BLaER1 treated with 17β-estradiol and CSF1 and Interleukin-3, amounts not matched to agents 10 nM and 100 nM (cell line): Measurements from ENCODE around the gene HMGCS1.

ENCODE experiments used
- H3K27ac ChIP-seq, 11 experiments: shearing (Covaris generic); formaldehyde crosslinking; 2 replicates each; pipeline ENCODE4 v1.8.1; 2022
- H3K27me3 ChIP-seq, 11 experiments: shearing (Covaris generic); formaldehyde crosslinking; 2 replicates each; pipeline ENCODE4 v1.8.1; 2022
- H3K36me3 ChIP-seq, 11 experiments: shearing (Covaris generic); formaldehyde crosslinking; 2 replicates each; pipeline ENCODE4 v1.8.1; 2022
- H3K4me1 ChIP-seq, 10 experiments: shearing (Covaris generic); formaldehyde crosslinking; 2 replicates each; pipeline ENCODE4 v1.8.1; 2022
- H3K4me2 ChIP-seq, 11 experiments: shearing (Covaris generic); formaldehyde crosslinking; 2 replicates each; pipeline ENCODE4 v1.8.1; 2022
- H3K4me3 ChIP-seq, 10 experiments: shearing (Covaris generic); formaldehyde crosslinking; 2 replicates each; pipeline ENCODE4 v1.8.1; 2022
- H3K9ac ChIP-seq, 11 experiments: shearing (Covaris generic); formaldehyde crosslinking; 2 replicates each; pipeline ENCODE4 v1.8.1; 2022
- H3K9me3 ChIP-seq, 11 experiments: shearing (Covaris generic); formaldehyde crosslinking; replicated peaks in 1 of 11; 2 replicates each; pipeline ENCODE4 v1.8.1; 2022
- H4K20me1 ChIP-seq, 11 experiments: shearing (Covaris generic); formaldehyde crosslinking; 2 replicates each; pipeline ENCODE4 v1.8.1; 2022
- Cebpa-rat ChIP-seq, 11 experiments: shearing (Covaris generic); IDR thresholded peaks; 2 replicates each; pipeline ENCODE4 v1.8.1; 2022

HMGCS1 gene

GRCh38 chr5:43251754-43252153 lies 61.5 kb downstream of the HMGCS1 start:
- Histone ChIP-seq H3K4me2 (peak overlapping the region in 2 of 11 experiments; percentile 54 to 61; a peak in 1 of 22 replicates), H3K9me3 (no peaks in the 10 kb centered on the region), H4K20me1 (no peaks in the 10 kb centered on the region), H3K9ac (no peak overlapping the region), H3K4me3 (no peak overlapping the region), H3K27me3 (no peaks in the 10 kb centered on the region), H3K27ac (no peak overlapping the region), H3K4me1 (peaks cover 4 to 12% (median 9%) of the 10 kb centered on the region in 10 experiments; a peak in 17 of 20 replicates), H3K36me3 (no peaks in the 10 kb centered on the region)
- no peak for TF ChIP-seq Cebpa-rat (IDR thresholded peaks at IDR 0.05)

GRCh38 chr5:43245724-43246385 lies 67.4 kb downstream of the HMGCS1 start:
- no peak overlapping the region for H3K27ac ChIP-seq
- no peaks in the 10 kb centered on the region for H3K27me3 ChIP-seq
- no peaks in the 10 kb centered on the region for H4K20me1 ChIP-seq
- H3K4me1 ChIP-seq, result no peaks in the 10 kb centered on the region
- H3K4me3 ChIP-seq, result no peak overlapping the region
- no peaks in the 10 kb centered on the region for H3K9me3 ChIP-seq
- H3K36me3 ChIP-seq, result no peaks in the 10 kb centered on the region
- TF ChIP-seq Cebpa-rat (IDR thresholded peaks at IDR 0.05), result no peak
- H3K4me2 ChIP-seq, result no peak overlapping the region
- H3K9ac ChIP-seq, result no peak overlapping the region

GRCh38 chr5:43244823-43245565 lies 68.2 kb downstream of the HMGCS1 start:
- Histone ChIP-seq H3K27ac (no peak overlapping the region), H4K20me1 (no peaks in the 10 kb centered on the region), H3K36me3 (no peaks in the 10 kb centered on the region), H3K4me3 (no peak overlapping the region), H3K9me3 (no peaks in the 10 kb centered on the region), H3K27me3 (no peaks in the 10 kb centered on the region), H3K4me1 (no peaks in the 10 kb centered on the region), H3K4me2 (no peak overlapping the region), H3K9ac (no peak overlapping the region)
- TF ChIP-seq Cebpa-rat (IDR thresholded peaks at IDR 0.05), result no peak

GRCh38 chr5:43243270-43243669 lies 69.9 kb downstream of the HMGCS1 start:
- H3K9me3 ChIP-seq, result no peaks in the 10 kb centered on the region
- no peak overlapping the region for H3K9ac ChIP-seq
- TF ChIP-seq Cebpa-rat (IDR thresholded peaks at IDR 0.05), result no peak
- H3K4me3 ChIP-seq, result no peak overlapping the region
- H4K20me1 ChIP-seq, result no peaks in the 10 kb centered on the region
- H3K36me3 ChIP-seq, result no peaks in the 10 kb centered on the region
- H3K4me1 ChIP-seq, result no peaks in the 10 kb centered on the region
- H3K27me3 ChIP-seq, result no peaks in the 10 kb centered on the region
- no peak overlapping the region for H3K27ac ChIP-seq
- H3K4me2 ChIP-seq, result no peak overlapping the region

- no peaks in the 10 kb centered on the region for H3K9me3 ChIP-seq
- H3K4me1 ChIP-seq, result no peaks in the 10 kb centered on the region
- no peaks in the 10 kb centered on the region for H3K36me3 ChIP-seq
- no peaks in the 10 kb centered on the region for H3K27me3 ChIP-seq
- no peak overlapping the region for H3K27ac ChIP-seq
- H3K4me2 ChIP-seq, result no peak overlapping the region
- H3K9ac ChIP-seq, result no peak overlapping the region
- no peak overlapping the region for H3K4me3 ChIP-seq
- H4K20me1 ChIP-seq, result no peaks in the 10 kb centered on the region
- no peak for TF ChIP-seq Cebpa-rat (IDR thresholded peaks at IDR 0.05)
Measured at GRCh38 chr5:43242196-43242595, 71.0 kb downstream of the HMGCS1 start.
